ENCODE measurements around the gene RHCE. TPM values are rescaled to one million over a fixed set of nuclear protein-coding genes. Genes with fewer than 3 reads are reported as not detected.

The RHCE gene
- total RNA-seq, 1 experiment from 2014 or later: 0.24 TPM

DNA sequence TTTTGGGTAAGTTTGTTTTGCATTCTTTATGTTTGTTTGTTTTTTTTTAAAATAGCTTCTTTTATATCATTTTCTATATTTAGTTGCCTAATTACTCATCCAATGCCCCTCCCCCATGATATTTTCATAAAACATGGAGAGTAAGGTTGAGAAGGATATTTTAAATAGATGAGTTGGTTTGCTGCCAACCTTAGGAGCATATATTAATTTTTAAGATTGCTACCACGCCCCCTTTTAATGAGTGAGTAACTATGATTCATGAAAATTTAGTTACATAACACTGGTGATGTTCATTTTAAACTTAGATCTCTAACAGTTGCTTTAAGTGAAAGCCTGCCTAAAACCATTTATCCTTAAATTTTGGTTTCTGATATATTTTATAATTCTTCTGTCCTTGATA is 63.8 kb downstream of the RHCE start:
- Mint-ChIP-seq H3K9me3 (no peaks in the 10 kb centered on the region), H3K27me3 (ENCODE audit: low read depth) (no peaks in the 10 kb centered on the region), H3K4me1 (no peaks in the 10 kb centered on the region), H3K4me3 (no peak overlapping the region), H3K36me3 (peaks cover 33% of the 10 kb centered on the region), H3K27ac (no peak overlapping the region)
- ATAC-seq (no peak), DNase-seq (ENCODE audit: low spot score) (no peak)
- ChIA-PET POLR2A (no interaction called here), CTCF (no interaction called here)
- TF ChIP-seq SMAD4 (CRISPR knock-in tag; IDR thresholded peaks at IDR 0.05) (no peak), GTF2I (CRISPR knock-in tag; conservative IDR thresholded peaks at IDR 0.05) (no peak), E2F4 (CRISPR knock-in tag; IDR thresholded peaks at IDR 0.05; ENCODE audit: borderline replicate concordance, low read depth) (no peak), ERG (CRISPR knock-in tag; IDR thresholded peaks at IDR 0.05) (no peak), SOX15 (CRISPR knock-in tag; IDR thresholded peaks at IDR 0.05) (no peak), RELA (CRISPR knock-in tag; IDR thresholded peaks at IDR 0.05; ENCODE audit: borderline replicate concordance) (no peak), ESRRA (CRISPR knock-in tag; IDR thresholded peaks at IDR 0.05; ENCODE audit: borderline replicate concordance) (no peak), JAZF1 (CRISPR knock-in tag; IDR thresholded peaks at IDR 0.05) (no peak), NR1H2 (CRISPR knock-in tag; IDR thresholded peaks at IDR 0.05) (no peak)

- Mint-ChIP-seq H3K4me3 (no peak overlapping the region), H3K9me3 (no peaks in the 10 kb centered on the region), H3K36me3 (peaks cover 30% of the 10 kb centered on the region), H3K27me3 (ENCODE audit: low read depth) (no peaks in the 10 kb centered on the region), H3K4me1 (no peaks in the 10 kb centered on the region), H3K27ac (no peak overlapping the region)
- no peak for DNase-seq (ENCODE audit: low spot score)
- ChIA-PET CTCF (no interaction called here), POLR2A (no interaction called here)
- TF ChIP-seq SMAD3 (CRISPR knock-in tag; IDR thresholded peaks at IDR 0.05; ENCODE audit: borderline replicate concordance): no peak
- TF ChIP-seq NR3C1 (CRISPR knock-in tag; conservative IDR thresholded peaks at IDR 0.05; ENCODE audit: low read depth): no peak
- TF ChIP-seq NFE2L1 (CRISPR knock-in tag; IDR thresholded peaks at IDR 0.05): no peak
- no peak for TF ChIP-seq NR1H2 (CRISPR knock-in tag; IDR thresholded peaks at IDR 0.05)
- no peak for TF ChIP-seq RELA (CRISPR knock-in tag; IDR thresholded peaks at IDR 0.05; ENCODE audit: borderline replicate concordance)
- TF ChIP-seq ELF4 (CRISPR knock-in tag; IDR thresholded peaks at IDR 0.05; ENCODE audit: low read depth): no peak
- TF ChIP-seq MXD4 (CRISPR knock-in tag; IDR thresholded peaks at IDR 0.05; ENCODE audit: borderline replicate concordance): no peak
- TF ChIP-seq ZNF416 (CRISPR knock-in tag; IDR thresholded peaks at IDR 0.05): no peak
- no peak for TF ChIP-seq SMAD4 (CRISPR knock-in tag; IDR thresholded peaks at IDR 0.05)
- TF ChIP-seq FOXP1 (CRISPR knock-in tag; IDR thresholded peaks at IDR 0.05; ENCODE audit: borderline replicate concordance): no peak
- TF ChIP-seq FOXK1 (CRISPR knock-in tag; IDR thresholded peaks at IDR 0.05): no peak
- no peak for TF ChIP-seq TEAD1 (CRISPR knock-in tag; IDR thresholded peaks at IDR 0.05)
- ATAC-seq: no peak
These were observed 64.2 kb downstream of the RHCE start for GRCh38 chr1:25356441-25356840.

DNA sequence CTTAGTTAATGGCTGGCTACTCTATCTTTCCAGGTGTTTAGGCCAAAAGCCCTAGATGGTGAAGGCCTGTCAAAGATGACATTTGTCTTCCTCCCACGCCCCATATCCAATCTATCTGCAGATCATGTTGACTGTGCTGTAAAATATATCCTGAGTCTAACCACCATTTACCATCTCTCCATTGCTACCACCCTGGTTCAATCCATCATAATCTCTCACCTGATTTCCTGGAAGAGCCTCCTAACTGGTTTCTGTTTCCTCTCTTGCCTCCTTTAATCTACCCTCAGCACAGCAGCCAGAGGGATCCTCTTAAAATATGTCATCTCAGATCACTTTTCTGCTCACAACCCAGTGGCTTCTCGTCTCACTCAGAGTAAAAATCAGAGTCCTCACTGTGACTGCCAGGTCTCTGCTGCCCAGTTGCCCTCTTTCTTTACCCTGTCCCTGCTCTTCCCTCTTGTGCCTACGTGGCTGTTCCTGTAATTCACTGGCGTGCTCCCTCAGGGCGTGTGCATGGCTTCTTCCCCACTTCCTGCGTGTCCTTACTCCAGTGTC is 64.7 kb downstream of the RHCE start:
- no peaks in the 10 kb centered on the region for H3K9me3 Mint-ChIP-seq
- no peak overlapping the region; the same call in 1 of the 2 replicates for H3K27ac Mint-ChIP-seq
- no peak for TF ChIP-seq EMX1 (CRISPR knock-in tag; IDR thresholded peaks at IDR 0.05)
- no peak for TF ChIP-seq JUN (CRISPR knock-in tag; IDR thresholded peaks at IDR 0.05)
- no peak overlapping the region for H3K4me3 Mint-ChIP-seq
- POLR2A ChIA-PET: no interaction called here
- no peak for DNase-seq (ENCODE audit: low spot score)
- CTCF ChIA-PET: no interaction called here
- H3K4me1 Mint-ChIP-seq: no peaks in the 10 kb centered on the region
- no peak for ATAC-seq
- no peaks in the 10 kb centered on the region for H3K27me3 Mint-ChIP-seq (ENCODE audit: low read depth)
- peaks cover 25% of the 10 kb centered on the region for H3K36me3 Mint-ChIP-seq

- ATAC-seq (no peak), DNase-seq (ENCODE audit: low spot score) (no peak)
- Mint-ChIP-seq H3K4me1 (no peaks in the 10 kb centered on the region), H3K9me3 (no peaks in the 10 kb centered on the region), H3K27me3 (ENCODE audit: low read depth) (no peaks in the 10 kb centered on the region), H3K36me3 (peaks cover 12% of the 10 kb centered on the region), H3K4me3 (no peak overlapping the region), H3K27ac (no peak overlapping the region)
- ChIA-PET POLR2A (interaction anchor here (0.7 kb wide), 1 partner anchor 10 kb away, joined by 3 read pairs; no protein-coding TSS in a partner anchor), CTCF (no interaction called here)
- TF ChIP-seq GABPB1 (CRISPR knock-in tag; IDR thresholded peaks at IDR 0.05) (no peak), ELF4 (CRISPR knock-in tag; IDR thresholded peaks at IDR 0.05; ENCODE audit: low read depth) (no peak), PRRX2 (CRISPR knock-in tag; IDR thresholded peaks at IDR 0.05) (no peak), ZNF671 (CRISPR knock-in tag; IDR thresholded peaks at IDR 0.05) (no peak), GRHL2 (CRISPR knock-in tag; IDR thresholded peaks at IDR 0.05; ENCODE audit: insufficient replicate concordance, severe bottlenecking) (no peak)
- TF ChIP-seq, protein P1, sequence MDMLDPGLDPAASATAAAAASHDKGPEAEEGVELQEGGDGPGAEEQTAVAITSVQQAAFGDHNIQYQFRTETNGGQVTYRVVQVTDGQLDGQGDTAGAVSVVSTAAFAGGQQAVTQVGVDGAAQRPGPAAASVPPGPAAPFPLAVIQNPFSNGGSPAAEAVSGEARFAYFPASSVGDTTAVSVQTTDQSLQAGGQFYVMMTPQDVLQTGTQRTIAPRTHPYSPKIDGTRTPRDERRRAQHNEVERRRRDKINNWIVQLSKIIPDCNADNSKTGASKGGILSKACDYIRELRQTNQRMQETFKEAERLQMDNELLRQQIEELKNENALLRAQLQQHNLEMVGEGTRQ (CRISPR knock-in tag; IDR thresholded peaks at IDR 0.05): no peak
- TF ChIP-seq, protein P2, sequence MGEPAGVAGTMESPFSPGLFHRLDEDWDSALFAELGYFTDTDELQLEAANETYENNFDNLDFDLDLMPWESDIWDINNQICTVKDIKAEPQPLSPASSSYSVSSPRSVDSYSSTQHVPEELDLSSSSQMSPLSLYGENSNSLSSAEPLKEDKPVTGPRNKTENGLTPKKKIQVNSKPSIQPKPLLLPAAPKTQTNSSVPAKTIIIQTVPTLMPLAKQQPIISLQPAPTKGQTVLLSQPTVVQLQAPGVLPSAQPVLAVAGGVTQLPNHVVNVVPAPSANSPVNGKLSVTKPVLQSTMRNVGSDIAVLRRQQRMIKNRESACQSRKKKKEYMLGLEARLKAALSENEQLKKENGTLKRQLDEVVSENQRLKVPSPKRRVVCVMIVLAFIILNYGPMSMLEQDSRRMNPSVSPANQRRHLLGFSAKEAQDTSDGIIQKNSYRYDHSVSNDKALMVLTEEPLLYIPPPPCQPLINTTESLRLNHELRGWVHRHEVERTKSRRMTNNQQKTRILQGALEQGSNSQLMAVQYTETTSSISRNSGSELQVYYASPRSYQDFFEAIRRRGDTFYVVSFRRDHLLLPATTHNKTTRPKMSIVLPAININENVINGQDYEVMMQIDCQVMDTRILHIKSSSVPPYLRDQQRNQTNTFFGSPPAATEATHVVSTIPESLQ (CRISPR knock-in tag; IDR thresholded peaks at IDR 0.05): no peak
These were observed 71.0 kb downstream of the RHCE start for GRCh38 chr1:25349606-25350005.
